Adipose tissue (tissue), 3 donors: ENCODE data around the gene GLTP. TPM values are rescaled to one million over a fixed set of nuclear protein-coding genes. Genes with fewer than 3 reads are reported as not detected.
"Not testable (repeated sequence)": the region's sequence is repeated elsewhere in the genome, so short reads cannot be mapped to it uniquely, and the experiment has no call there.

Source experiments
- H3K27ac ChIP-seq: one replicate; pipeline ENCODE4 v1.5.1; 2013; ENCODE audit warnings: low read depth, low read length
- WGBS, 3 donors: extraction: QIAGEN DNeasy Blood & Tissue Kit; methylation state at CpG; one replicate each; pipeline ENCODE4 v1.1.7; 2013; 5-methylcytosine and 5-hydroxymethylcytosine counted together
- polyA plus RNA-seq, 3 donors: library from polyadenylated mRNA; stranded (reverse); fragments of 200-250 nt; gene quantifications; one replicate each; pipeline ENCODE4 v1.2.3, GENCODE V29; 2013
- donor health status: healthy with polysubstance abuse.
- donor health status: Bipolar disorder and iron deficiency.
- donor health status: healthy.

The GLTP gene
- 10 to 100 TPM; 12.3 to 33.6 (median 19.1) TPM for polyA plus RNA-seq

- WGBS, 3 donors = 0 to 1% (median 1%) methylated on average over 58 to 92 of the region's 92 CpGs
- no peak within 1 kb of the TSS for H3K27ac ChIP-seq
These were observed at the start of gene GLTP for GRCh38 chr12:109880043-109880931. GLTP (minus strand) TSS chr12:109880541; CDS start chr12:109880374, 167 bp downstream.

GRCh38 chr12:109929326-109929725 lies 49.0 kb upstream of the GLTP start:
- H3K27ac ChIP-seq = not testable (repeated sequence)
- WGBS, 3 donors = 63 to 96% (median 95%) methylated on average over 14 of the region's 14 CpGs

GRCh38 chr12:109928058-109928656 lies 47.8 kb upstream of the GLTP start:
- 87 to 93% (median 92%) methylated on average over 12 of the region's 12 CpGs for WGBS, 3 donors
- no peak overlapping the region for H3K27ac ChIP-seq

- WGBS, 3 donors = 71 to 79% (median 75%) methylated on average over 8 of the region's 8 CpGs
These were observed 47.3 kb upstream of the GLTP start for GRCh38 chr12:109927622-109928021.

GRCh38 chr12:109926488-109927210 lies 46.3 kb upstream of the GLTP start:
- WGBS, 3 donors = 87 to 93% (median 93%) methylated on average over 10 to 11 of the region's 11 CpGs
- no peak overlapping the region for H3K27ac ChIP-seq

More at GRCh38 chr12:109927622-109928021, 47.3 kb upstream of the GLTP start:
- H3K27ac ChIP-seq = no peak overlapping the region

GRCh38 chr12:109926016-109926415 lies 45.7 kb upstream of the GLTP start:
- 93 to 97% (median 94%) methylated on average over 8 of the region's 8 CpGs for whole genome bisulfite sequencing, 3 donors
- H3K27ac ChIP-seq = no peak overlapping the region

GRCh38 chr12:109925185-109925840 lies 45.0 kb upstream of the GLTP start:
- 56 to 77% (median 75%) methylated on average over 20 of the region's 20 CpGs for WGBS, 3 donors
- no peak overlapping the region for H3K27ac ChIP-seq

GRCh38 chr12:109923481-109924245 lies 43.3 kb upstream of the GLTP start:
- 77 to 82% (median 78%) methylated on average over 17 of the region's 17 CpGs for WGBS, 3 donors
- H3K27ac ChIP-seq = no peak overlapping the region

GRCh38 chr12:109923038-109923437 lies 42.7 kb upstream of the GLTP start:
- WGBS, 3 donors = 89 to 93% (median 89%) methylated on average over 5 of the region's 5 CpGs
- H3K27ac ChIP-seq = no peak overlapping the region

GRCh38 chr12:109921982-109922381 lies 41.6 kb upstream of the GLTP start:
- no peak overlapping the region for H3K27ac ChIP-seq
- 74 to 82% (median 77%) methylated on average over 4 of the region's 4 CpGs for WGBS, 3 donors

- H3K27ac ChIP-seq = no peak overlapping the region
- 91 to 93% (median 93%) methylated on average over 11 of the region's 11 CpGs for WGBS, 3 donors
These were observed 40.0 kb upstream of the GLTP start for GRCh38 chr12:109920261-109920780.

- 72 to 83% (median 76%) methylated on average over 10 of the region's 10 CpGs for WGBS, 3 donors
- H3K27ac ChIP-seq = no peak overlapping the region
These were observed 39.1 kb upstream of the GLTP start for GRCh38 chr12:109919456-109919855.

GRCh38 chr12:109916045-109916444 lies 35.7 kb upstream of the GLTP start:
- WGBS, 3 donors = 75 to 91% (median 90%) methylated on average over 4 of the region's 4 CpGs

GRCh38 chr12:109915171-109916040 lies 35.1 kb upstream of the GLTP start:
- H3K27ac ChIP-seq = no peak overlapping the region
- 54 to 88% (median 86%) methylated on average over 24 to 26 of the region's 26 CpGs for WGBS, 3 donors

More at GRCh38 chr12:109916045-109916444, 35.7 kb upstream of the GLTP start:
- H3K27ac ChIP-seq = no peak overlapping the region

GRCh38 chr12:109914461-109914860 lies 34.1 kb upstream of the GLTP start:
- H3K27ac ChIP-seq = no peak overlapping the region
- WGBS, 3 donors = 84 to 96% (median 90%) methylated on average over 16 of the region's 16 CpGs

- 87 to 91% (median 89%) methylated on average over 12 of the region's 12 CpGs for WGBS, 3 donors
- no peak overlapping the region for H3K27ac ChIP-seq
These were observed 32.5 kb upstream of the GLTP start for GRCh38 chr12:109912855-109913321.

- WGBS, 3 donors = 74 to 81% (median 74%) methylated on average over 12 of the region's 12 CpGs
- no peak overlapping the region for H3K27ac ChIP-seq
These were observed 30.6 kb upstream of the GLTP start for GRCh38 chr12:109910969-109911348.
